Natural killer cell (primary cell): Measurements from ENCODE around the gene KRTAP4-7. TPM values are rescaled to one million over a fixed set of nuclear protein-coding genes. Genes with fewer than 3 reads are reported as not detected.
"Not testable (repeated sequence)": the region's sequence is repeated elsewhere in the genome, so short reads cannot be mapped to it uniquely, and the experiment has no call there.

Experiments
- ATAC-seq, 3 donors: fragments of 150-1000 bp in 2 of 3; fragments of 200-7000 bp in 1 of 3; cut with Tn5 transposase; 1 replicate in 1 of 3; 2 replicates in 2 of 3; pipeline ENCODE4 v1.10.0; 2021; ENCODE audit warnings: mild to moderate bottlenecking in 2 of 3, moderate library complexity in 2 of 3
- DNase-seq, 2 donors: peaks; one replicate each; pipeline versions ENCODE4 v3.0.0 to v3.0.0-alpha.2; 2013 to 2021; ENCODE audit warnings: mixed read lengths in 1 of 2
- H3K27ac ChIP-seq: one replicate; pipeline ENCODE4 v1.5.1; 2013; ENCODE audit warnings: mild to moderate bottlenecking, low read length
- H3K27me3 ChIP-seq: one replicate; pipeline ENCODE4 v1.6.1; 2013; ENCODE audit warnings: low read length; ENCODE audit not compliant: control insufficient read depth, insufficient read depth
- H3K36me3 ChIP-seq: one replicate; pipeline ENCODE4 v1.6.1; 2013; ENCODE audit warnings: low read length; ENCODE audit not compliant: control insufficient read depth, insufficient read depth
- H3K4me1 ChIP-seq: one replicate; pipeline ENCODE4 v1.6.1; 2013; ENCODE audit warnings: low read length; ENCODE audit not compliant: control insufficient read depth, insufficient read depth
- H3K4me3 ChIP-seq: one replicate; pipeline ENCODE4 v1.5.1; 2013; ENCODE audit warnings: low read length
- H3K9me3 ChIP-seq: one replicate; pipeline ENCODE4 v1.6.1; 2013; ENCODE audit warnings: low read length; ENCODE audit not compliant: control insufficient read depth, insufficient read depth
- H3K27ac Mint-ChIP-seq, 2 donors: one replicate each; pipeline ENCODE4 v1.8.0; 2022; ENCODE audit warnings: mild to moderate bottlenecking in 2 of 2, mixed read lengths in 2 of 2, moderate library complexity in 1 of 2
- H3K27me3 Mint-ChIP-seq, 2 donors: one replicate each; pipeline ENCODE4 v1.8.0; 2022; ENCODE audit warnings: low read depth in 2 of 2, mixed read lengths in 2 of 2
- H3K36me3 Mint-ChIP-seq: one replicate; pipeline ENCODE4 v1.8.0; 2022; ENCODE audit warnings: mixed read lengths
- H3K4me1 Mint-ChIP-seq, 2 donors: one replicate each; pipeline ENCODE4 v1.8.0; 2022; ENCODE audit warnings: mixed read lengths in 2 of 2
- H3K4me3 Mint-ChIP-seq: one replicate; pipeline ENCODE4 v1.8.0; 2022; ENCODE audit warnings: mild to moderate bottlenecking, moderate library complexity, mixed read lengths
- H3K9me3 Mint-ChIP-seq, 2 donors: one replicate each; pipeline ENCODE4 v1.8.0; 2022; ENCODE audit warnings: mixed read lengths in 2 of 2
- CTCF ChIP-seq: fragments of 200-600 bp; IDR thresholded peaks from one replicate; pipeline ENCODE4 v1.8.0; 2022; ENCODE audit warnings: antibody characterized with exemption
- WGBS: methylation state at CpG from one replicate; pipeline ENCODE4 v1.1.7; 2013; ENCODE audit warnings: missing lambda C conversion rate; ENCODE audit not compliant: insufficient coverage; 5-methylcytosine and 5-hydroxymethylcytosine counted together
- intact Hi-C: fragments of 100-400 bp; cut with micrococcal nuclease; formaldehyde crosslinking; loops from one replicate; pipeline ENCODE4 v1.14.2; 2022
- total RNA-seq, 4 donors: library from RNA; stranded (reverse); fragments of 120-200 nt in 1 of 4; gene quantifications; one replicate each; pipeline versions ENCODE4 v1.2.3 to v1.2.4, GENCODE V29; 2013 to 2022

Gene KRTAP4-7
- total RNA-seq, 3 donors from 2014 or later (not counting 1 experiment from before 2014, with no cell fraction given): not detected

GRCh38 chr17:41057547-41057946 is 26.4 kb upstream of the KRTAP4-7 start:
- H3K27ac Mint-ChIP-seq: no peak overlapping the region
- H3K4me3 ChIP-seq: no peak overlapping the region
- no peaks in the 10 kb centered on the region for H3K4me1 ChIP-seq
- no peaks in the 10 kb centered on the region for H3K36me3 ChIP-seq
- H3K27ac ChIP-seq: no peak overlapping the region
- H3K4me3 Mint-ChIP-seq: no peak overlapping the region
- peaks cover 2 to 3% of the 10 kb centered on the region in 2 donors for H3K9me3 Mint-ChIP-seq
- H3K27me3 Mint-ChIP-seq: peaks cover 18 to 59% of the 10 kb centered on the region in 2 donors
- TF ChIP-seq CTCF: no peak
- H3K27me3 ChIP-seq: no peaks in the 10 kb centered on the region
- no peaks in the 10 kb centered on the region for H3K36me3 Mint-ChIP-seq
- H3K4me1 Mint-ChIP-seq: no peaks in the 10 kb centered on the region
- no peaks in the 10 kb centered on the region for H3K9me3 ChIP-seq
- intact Hi-C loops: no loop called here
- WGBS: 83% methylated on average over 1 of the region's 1 CpG
- DNase-seq (no peak), ATAC-seq (no peak)

GRCh38 chr17:41058741-41059140 is 25.2 kb upstream of the KRTAP4-7 start:
- H3K9me3 Mint-ChIP-seq: peaks cover 2 to 3% of the 10 kb centered on the region in 2 donors
- 100% methylated on average over 1 of the region's 5 CpGs for WGBS
- peaks cover 14 to 53% of the 10 kb centered on the region in 2 donors for H3K27me3 Mint-ChIP-seq
- no peak for ATAC-seq
- no peaks in the 10 kb centered on the region for H3K36me3 Mint-ChIP-seq
- no peak for DNase-seq
- no peak overlapping the region for H3K27ac Mint-ChIP-seq
- no peaks in the 10 kb centered on the region for H3K4me1 Mint-ChIP-seq
- Histone ChIP-seq H3K9me3 (no peaks in the 10 kb centered on the region), H3K36me3 (no peaks in the 10 kb centered on the region), H3K4me3 (no peak overlapping the region), H3K4me1 (no peaks in the 10 kb centered on the region), H3K27me3 (no peaks in the 10 kb centered on the region), H3K27ac (no peak overlapping the region)
- no peak for TF ChIP-seq CTCF
- H3K4me3 Mint-ChIP-seq: no peak overlapping the region
- intact Hi-C loops: no loop called here

- H3K4me3 ChIP-seq, DNase-seq, H3K4me1 Mint-ChIP-seq, H3K9me3 ChIP-seq, ATAC-seq, H3K36me3 Mint-ChIP-seq, H3K27ac ChIP-seq, H3K36me3 ChIP-seq, H3K27me3 ChIP-seq, H3K4me3 Mint-ChIP-seq, H3K4me1 ChIP-seq, intact Hi-C loops, H3K27ac Mint-ChIP-seq, H3K9me3 Mint-ChIP-seq: not testable (repeated sequence)
- peaks cover 14 to 46% of the 10 kb centered on the region in 2 donors for H3K27me3 Mint-ChIP-seq
- WGBS: 59% methylated on average over 11 of the region's 31 CpGs
Measured at GRCh38 chr17:41059276-41060051, 24.5 kb upstream of the KRTAP4-7 start.

- intact Hi-C loops: no loop called here
- no peak within 1 kb of the TSS for H3K27ac Mint-ChIP-seq
- no peak for ATAC-seq
- H3K36me3 Mint-ChIP-seq: no peaks in the 10 kb centered on the region
- Histone ChIP-seq H3K4me1 (no peaks in the 10 kb centered on the region), H3K27ac (no peak within 1 kb of the TSS), H3K36me3 (no peaks in the 10 kb centered on the region), H3K4me3 (no peak within 1 kb of the TSS), H3K27me3 (no peaks in the 10 kb centered on the region), H3K9me3 (no peaks in the 10 kb centered on the region)
- 75% methylated on average over 6 of the region's 6 CpGs for WGBS
- no peaks in the 10 kb centered on the region for H3K4me1 Mint-ChIP-seq
- peaks cover 14 to 44% of the 10 kb centered on the region in 2 donors for H3K27me3 Mint-ChIP-seq
- DNase-seq: no peak
- peaks cover 2 to 3% of the 10 kb centered on the region in 2 donors for H3K9me3 Mint-ChIP-seq
- H3K4me3 Mint-ChIP-seq: no peak within 1 kb of the TSS
- TF ChIP-seq CTCF: no peak
Measured at GRCh38 chr17:41060052-41060604, 23.8 kb upstream of the KRTAP4-7 start, which contains the start of gene KRTAP2-3. TSS of gene KRTAP2-3 (minus strand) at chr17:41060114. CDS start at chr17:41060050, 64 bp downstream.
